Stimulated activated effector memory CD8-positive, alpha-beta T cell treated with anti-CD3 and anti-CD28 coated beads, Interleukin-12 subunit alpha, Interleukin-12 subunit beta, amount 100 ng/mL, for 72 hours (primary cell): ENCODE measurements around the gene TOP1.

Experiments used
- ATAC-seq: fragments of 150-1000 bp; cut with Tn5 transposase; 2 replicates; pipeline ENCODE4 v1.10.0; 2021
- DNase-seq, 2 donors: peaks; one replicate each; pipeline ENCODE4 v3.0.0; 2021 to 2022; ENCODE audit warnings: low spot score in 2 of 2
- H3K27ac Mint-ChIP-seq: one replicate; pipeline ENCODE4 v1.8.0; 2022; ENCODE audit warnings: mild to moderate bottlenecking, mixed read lengths
- H3K36me3 Mint-ChIP-seq: one replicate; pipeline ENCODE4 v1.8.0; 2022; ENCODE audit warnings: mild to moderate bottlenecking, mixed read lengths
- H3K4me1 Mint-ChIP-seq: one replicate; pipeline ENCODE4 v1.8.0; 2022; ENCODE audit warnings: mixed read lengths
- H3K4me3 Mint-ChIP-seq: one replicate; pipeline ENCODE4 v1.8.0; 2022; ENCODE audit warnings: mild to moderate bottlenecking, mixed read lengths
- H3K9me3 Mint-ChIP-seq: one replicate; pipeline ENCODE4 v1.8.0; 2022; ENCODE audit warnings: mixed read lengths

TOP1 gene

DNA sequence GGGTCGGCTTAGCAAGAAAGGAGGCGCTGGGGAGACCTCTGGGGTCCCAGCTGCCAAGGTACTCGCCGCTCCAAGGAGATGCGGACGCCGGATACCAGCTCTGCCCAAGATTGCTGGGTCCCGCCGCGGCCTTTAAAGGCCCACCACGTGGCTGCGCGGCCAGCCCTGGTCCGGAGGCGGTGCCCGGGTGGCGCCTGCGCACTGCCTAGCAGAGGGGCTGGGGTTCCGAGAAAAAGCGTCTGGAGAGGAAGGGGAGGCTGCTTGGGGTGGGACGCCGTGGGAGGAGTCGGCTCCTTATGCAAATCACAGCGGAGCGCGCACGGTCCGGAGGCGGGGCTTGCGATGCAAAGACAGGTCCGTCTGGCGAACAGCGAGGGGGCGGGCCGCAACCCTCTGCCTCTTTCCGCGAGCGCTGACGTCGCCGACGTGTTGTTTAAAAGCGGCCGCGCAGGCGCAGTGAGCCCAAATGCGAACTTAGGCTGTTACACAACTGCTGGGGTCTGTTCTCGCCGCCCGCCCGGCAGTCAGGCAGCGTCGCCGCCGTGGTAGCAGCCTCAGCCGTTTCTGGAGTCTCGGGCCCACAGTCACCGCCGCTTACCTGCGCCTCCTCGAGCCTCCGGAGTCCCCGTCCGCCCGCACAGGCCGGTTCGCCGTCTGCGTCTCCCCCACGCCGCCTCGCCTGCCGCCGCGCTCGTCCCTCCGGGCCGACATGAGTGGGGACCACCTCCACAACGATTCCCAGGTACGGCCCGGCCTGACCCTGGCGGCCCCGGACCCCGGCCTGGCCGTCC lies at the start of gene TOP1:
TOP1 (plus strand) TSS at position 464 of the 791 bp plus-strand sequence; CDS start at position 710, 246 bp downstream.
- ATAC-seq (peak; percentile 97), DNase-seq (peak; percentile 97 to 99)
- Mint-ChIP-seq H3K36me3 (peaks cover 52% of the 10 kb centered on the region), H3K4me1 (peaks cover 46% of the 10 kb centered on the region), H3K27ac (peak within 1 kb of the TSS; percentile 99), H3K4me3 (peak within 1 kb of the TSS; percentile 93), H3K9me3 (no peaks in the 10 kb centered on the region)

DNA sequence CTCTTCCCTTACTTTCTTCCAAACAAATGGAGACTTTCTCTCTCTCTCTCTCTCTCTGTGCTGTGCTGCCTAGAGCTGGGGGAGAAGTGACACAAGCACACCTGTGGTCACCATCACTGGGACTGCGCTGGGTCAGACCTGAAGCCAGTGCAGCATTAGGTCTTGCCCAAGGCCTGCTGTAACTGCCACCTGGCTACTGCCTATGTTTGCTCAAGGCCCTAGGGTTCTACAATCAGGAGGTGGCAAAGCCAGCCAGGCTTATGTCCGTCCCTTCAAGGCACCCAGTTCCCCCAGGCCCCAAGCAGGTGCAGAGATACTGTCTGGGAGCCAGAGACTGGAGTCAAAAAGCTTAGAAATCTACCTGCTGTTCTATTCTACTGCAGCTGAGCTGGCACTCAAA lies 49.4 kb upstream of the TOP1 start:
- H3K4me1 Mint-ChIP-seq, result no peaks in the 10 kb centered on the region
- peak in 1 of 2 donors; percentile 29 for DNase-seq
- H3K9me3 Mint-ChIP-seq, result peaks cover 15% of the 10 kb centered on the region
- no peak overlapping the region for H3K4me3 Mint-ChIP-seq
- no peaks in the 10 kb centered on the region for H3K36me3 Mint-ChIP-seq
- no peak overlapping the region for H3K27ac Mint-ChIP-seq
- no peak for ATAC-seq

DNA sequence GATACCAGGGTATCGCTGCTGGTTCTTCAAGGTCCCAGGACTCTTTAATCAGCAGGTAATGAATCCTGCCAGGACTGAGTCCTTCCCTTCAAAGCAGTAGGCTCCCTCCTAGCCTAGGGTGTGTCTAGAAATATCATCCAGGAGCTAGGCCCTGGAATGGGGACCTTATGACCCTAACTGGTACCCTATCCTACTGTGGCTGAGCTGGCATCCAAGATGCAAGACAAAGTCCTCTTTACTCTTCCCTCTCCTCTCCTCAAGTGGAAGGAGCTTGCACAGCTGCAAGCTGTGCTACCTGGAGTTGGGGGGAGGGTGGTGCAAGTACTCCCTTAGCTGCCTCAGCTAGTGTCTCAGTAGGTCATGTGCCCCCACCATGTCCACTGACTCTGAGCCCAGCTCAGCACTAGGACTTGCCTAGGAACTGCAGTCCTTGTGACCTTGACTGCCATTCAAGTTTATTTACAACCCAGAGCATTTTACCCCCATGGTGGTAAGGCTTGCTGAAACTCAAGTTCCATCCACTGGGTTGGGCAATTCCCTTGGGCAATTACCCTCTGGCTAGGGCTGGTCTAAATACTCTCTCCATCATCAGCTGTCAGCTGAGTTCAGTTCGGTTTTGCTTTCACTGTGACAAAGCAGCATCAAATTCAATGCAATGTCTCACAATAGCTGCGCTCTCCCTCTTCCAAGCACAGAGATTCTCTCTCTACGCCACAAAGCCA lies 48.4 kb upstream of the TOP1 start:
- peak in 1 of 2 donors; percentile 41 for DNase-seq

DNA sequence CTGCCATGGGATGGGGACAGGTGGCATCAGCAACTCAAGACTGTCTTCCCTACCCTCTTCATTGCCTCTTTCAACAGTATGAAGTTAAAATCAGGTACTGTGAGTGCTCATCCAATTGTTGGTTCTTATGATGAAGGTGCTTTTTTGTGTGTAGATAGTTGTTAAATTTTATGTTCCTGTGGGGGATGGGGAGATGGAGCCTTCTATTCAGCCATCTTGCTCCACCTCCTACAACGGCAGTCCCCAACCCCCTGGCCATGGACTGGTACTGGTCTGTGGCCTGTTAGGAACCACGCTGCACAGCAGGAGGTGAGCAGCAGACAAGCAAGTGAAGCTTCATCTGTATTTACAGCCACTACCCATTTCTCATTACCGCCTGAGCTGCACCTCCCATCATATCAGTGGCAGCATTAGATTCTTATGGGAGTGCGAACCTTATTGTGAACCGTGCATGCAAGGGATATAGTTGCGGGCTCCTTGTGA lies 47.8 kb upstream of the TOP1 start:
- Mint-ChIP-seq H3K9me3 (peaks cover 15% of the 10 kb centered on the region), H3K4me3 (no peak overlapping the region), H3K36me3 (no peaks in the 10 kb centered on the region), H3K27ac (no peak overlapping the region), H3K4me1 (no peaks in the 10 kb centered on the region)
- DNase-seq (peak in 1 of 2 donors; percentile 22), ATAC-seq (no peak)

More for the DNA sequence above, 48.4 kb upstream of the TOP1 start:
- Mint-ChIP-seq H3K4me1 (no peaks in the 10 kb centered on the region), H3K4me3 (no peak overlapping the region), H3K9me3 (peaks cover 15% of the 10 kb centered on the region), H3K36me3 (no peaks in the 10 kb centered on the region), H3K27ac (no peak overlapping the region)
- peak; percentile 19 for ATAC-seq

DNA sequence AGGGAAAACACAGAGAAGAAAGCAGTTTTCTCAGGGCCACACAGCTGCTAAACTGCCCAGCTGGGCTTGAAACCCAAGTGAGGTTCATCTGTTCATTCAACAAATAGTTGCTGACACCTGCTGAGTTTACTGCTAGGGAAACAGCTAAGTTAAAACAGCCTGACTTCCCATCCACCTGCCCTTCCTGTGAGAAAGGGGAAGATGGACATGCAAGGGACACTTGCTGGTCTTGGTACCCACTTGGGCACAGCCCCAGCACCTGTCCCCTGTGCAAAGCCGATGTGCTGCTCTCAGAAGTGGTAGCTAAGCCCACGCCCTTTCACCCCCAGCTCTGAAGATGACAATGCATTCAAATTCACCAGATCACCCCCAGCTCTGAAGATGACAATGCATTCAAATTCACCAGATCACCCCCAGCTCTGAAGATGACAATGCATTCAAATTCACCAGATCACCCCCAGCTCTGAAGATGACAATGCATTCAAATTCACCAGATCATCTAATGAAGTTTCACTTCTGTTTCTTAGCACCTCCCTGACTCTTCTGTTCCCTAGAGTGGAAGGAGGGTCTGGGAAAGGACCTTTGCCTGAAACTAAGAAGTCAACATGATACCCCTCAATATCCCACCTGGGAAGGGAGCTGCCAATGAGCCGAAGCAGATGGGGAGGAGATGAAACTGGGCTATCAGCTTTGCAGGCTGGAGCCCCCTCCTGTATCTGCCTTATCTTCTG lies 46.0 kb upstream of the TOP1 start:
- DNase-seq, result peak in 1 of 2 donors; percentile 30
- no peaks in the 10 kb centered on the region for H3K36me3 Mint-ChIP-seq
- no peak for ATAC-seq
- peaks cover 12% of the 10 kb centered on the region for H3K4me1 Mint-ChIP-seq
- H3K27ac Mint-ChIP-seq, result no peak overlapping the region
- peaks cover 8% of the 10 kb centered on the region for H3K9me3 Mint-ChIP-seq
- H3K4me3 Mint-ChIP-seq, result no peak overlapping the region

DNA sequence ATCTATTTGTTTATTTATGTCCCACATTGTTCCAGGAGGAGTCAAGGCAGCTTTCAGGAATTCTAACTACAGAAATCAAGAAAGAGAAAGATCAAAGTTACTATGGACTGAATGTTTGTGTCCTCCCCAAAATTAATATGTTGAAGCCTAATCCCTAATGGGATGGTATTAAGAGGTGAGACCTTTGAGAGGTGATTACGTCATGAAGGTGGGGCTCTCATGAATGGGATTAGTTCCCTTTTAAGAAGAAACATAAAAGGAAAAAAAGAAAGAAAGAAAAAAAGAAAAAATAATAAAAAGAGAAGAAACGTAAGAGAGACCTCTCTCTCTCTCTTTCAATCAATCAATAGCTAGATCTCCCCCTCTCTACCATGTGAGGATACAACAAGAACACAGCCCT lies 44.7 kb upstream of the TOP1 start:
- DNase-seq, result no peak
- no peak for ATAC-seq
- no peak overlapping the region for H3K4me3 Mint-ChIP-seq
- peaks cover 13% of the 10 kb centered on the region for H3K4me1 Mint-ChIP-seq
- H3K9me3 Mint-ChIP-seq, result no peaks in the 10 kb centered on the region
- H3K36me3 Mint-ChIP-seq, result no peaks in the 10 kb centered on the region
- no peak overlapping the region for H3K27ac Mint-ChIP-seq

DNA sequence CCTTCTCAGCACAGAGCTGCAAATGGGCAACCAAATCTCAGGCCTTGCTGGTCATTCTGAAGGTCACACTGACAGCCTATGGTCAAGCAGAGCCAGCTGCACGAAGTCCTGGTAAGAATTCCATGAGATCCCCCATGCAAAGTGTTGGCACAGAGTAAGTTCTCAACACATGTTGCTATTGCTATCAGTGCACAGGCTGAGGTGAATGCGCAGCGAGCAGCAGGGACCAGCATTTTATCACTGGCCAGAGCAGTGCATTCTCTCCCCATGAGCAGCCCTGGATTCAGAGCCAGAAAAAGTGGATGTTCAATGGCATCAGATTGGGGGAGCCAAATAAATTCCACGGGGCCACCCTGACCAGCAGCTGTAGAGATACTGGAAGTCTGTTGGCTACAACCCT lies 44.1 kb upstream of the TOP1 start:
- no peak overlapping the region for H3K4me3 Mint-ChIP-seq

DNA sequence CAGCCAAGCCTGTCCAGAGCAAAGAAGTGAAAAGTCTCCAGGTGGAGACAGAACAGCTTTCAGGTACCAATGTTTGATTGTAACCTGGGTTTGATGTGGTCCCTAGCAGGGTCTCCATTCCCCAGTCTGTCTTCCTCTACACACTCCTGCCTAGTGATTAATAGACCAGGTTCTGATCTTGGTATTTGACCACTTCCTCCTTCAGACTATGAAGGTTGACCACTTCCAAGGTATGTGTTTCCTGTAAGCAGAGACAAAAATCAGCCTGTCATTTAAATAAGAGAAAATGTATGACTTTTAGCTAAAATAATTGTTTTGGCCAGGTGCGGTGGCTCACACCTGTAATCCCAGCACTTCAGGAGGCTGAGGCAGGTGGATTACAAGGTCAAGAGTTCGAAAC lies 41.8 kb upstream of the TOP1 start:
- no peaks in the 10 kb centered on the region for H3K9me3 Mint-ChIP-seq
- ATAC-seq, result peak; percentile 74
- H3K36me3 Mint-ChIP-seq, result no peaks in the 10 kb centered on the region
- DNase-seq, result no peak
- H3K27ac Mint-ChIP-seq, result peak overlapping the region; percentile 74
- peaks cover 30% of the 10 kb centered on the region for H3K4me1 Mint-ChIP-seq
- H3K4me3 Mint-ChIP-seq, result no peak overlapping the region

More for the DNA sequence above, 44.1 kb upstream of the TOP1 start:
- H3K4me1 Mint-ChIP-seq, result peaks cover 13% of the 10 kb centered on the region
- ATAC-seq, result no peak
- H3K36me3 Mint-ChIP-seq, result no peaks in the 10 kb centered on the region
- H3K9me3 Mint-ChIP-seq, result no peaks in the 10 kb centered on the region
- DNase-seq, result no peak
- H3K27ac Mint-ChIP-seq, result no peak overlapping the region

DNA sequence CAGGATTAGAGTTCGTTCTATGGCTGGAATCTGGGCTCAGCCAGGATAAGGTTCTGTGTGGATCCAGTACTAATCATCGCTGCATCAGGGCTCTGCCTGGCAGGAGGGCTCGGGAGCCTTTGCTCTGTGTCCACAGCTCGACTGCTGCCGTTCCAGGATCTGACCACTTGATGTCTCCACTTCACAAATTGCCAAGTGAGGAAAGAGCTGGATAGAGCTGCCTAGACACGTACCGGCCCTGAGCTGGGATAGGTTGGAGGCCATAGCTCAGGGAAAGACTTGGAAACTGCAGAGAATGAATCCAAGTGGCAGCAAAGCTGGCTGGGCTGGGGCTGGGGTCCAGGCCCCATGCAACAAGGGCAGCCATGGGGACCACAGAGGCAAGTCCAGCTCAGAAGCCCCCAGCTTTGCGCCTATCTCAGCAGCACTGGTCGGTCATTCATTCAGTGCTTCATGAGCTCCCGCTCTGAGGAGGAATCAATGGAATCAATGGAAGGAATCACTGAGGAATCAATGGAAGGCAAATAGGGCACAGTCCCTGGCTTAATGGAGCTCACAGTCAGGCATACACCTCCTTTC lies 38.0 kb upstream of the TOP1 start:
- no peaks in the 10 kb centered on the region for H3K9me3 Mint-ChIP-seq
- peak; percentile 41 to 82 for DNase-seq
- H3K4me3 Mint-ChIP-seq, result peak overlapping the region; percentile 32
- ATAC-seq, result peak; percentile 94
- no peaks in the 10 kb centered on the region for H3K36me3 Mint-ChIP-seq
- H3K4me1 Mint-ChIP-seq, result peaks cover 31% of the 10 kb centered on the region
- H3K27ac Mint-ChIP-seq, result peak overlapping the region; percentile 83

DNA sequence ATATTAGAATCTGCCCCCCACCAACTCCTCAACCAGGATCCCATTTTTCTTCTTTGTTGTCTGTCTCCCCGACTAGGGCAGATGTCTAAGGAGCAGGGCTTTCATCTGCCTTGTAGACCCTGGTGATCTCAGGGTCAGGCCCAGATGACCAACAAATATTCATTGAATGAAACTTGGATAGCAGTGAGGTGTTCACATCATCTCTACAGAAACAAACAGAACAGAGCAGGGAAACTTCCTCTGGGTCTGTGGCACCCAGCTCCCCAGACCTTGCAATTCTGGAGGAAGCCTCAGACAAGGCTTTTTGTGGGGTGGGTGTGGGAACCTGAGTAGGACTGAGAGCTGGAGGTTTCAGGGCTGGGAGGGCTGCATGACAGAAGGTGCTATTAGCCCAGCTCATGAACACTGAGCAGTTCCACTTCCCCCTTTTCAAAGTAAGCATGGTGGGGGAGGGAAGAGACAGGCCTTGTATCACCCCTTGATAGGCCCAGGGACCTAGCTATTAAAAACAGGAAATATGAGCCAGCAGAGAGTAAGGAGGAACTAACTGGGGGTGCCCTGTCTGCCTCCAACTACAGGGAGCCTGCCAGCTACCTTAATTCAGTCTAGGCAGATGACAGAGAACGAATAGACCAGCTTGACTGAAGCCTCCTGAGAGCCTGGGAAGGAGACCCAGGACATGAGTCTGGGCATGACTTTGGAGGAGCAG lies 37.3 kb upstream of the TOP1 start:
- H3K4me3 Mint-ChIP-seq, result peak overlapping the region; percentile 32
- H3K27ac Mint-ChIP-seq, result peak overlapping the region; percentile 83
- DNase-seq (peak in 1 of 2 donors; percentile 53), ATAC-seq (peak; percentile 63)
- H3K9me3 Mint-ChIP-seq, result no peaks in the 10 kb centered on the region
- H3K4me1 Mint-ChIP-seq, result peaks cover 31% of the 10 kb centered on the region
- H3K36me3 Mint-ChIP-seq, result no peaks in the 10 kb centered on the region

DNA sequence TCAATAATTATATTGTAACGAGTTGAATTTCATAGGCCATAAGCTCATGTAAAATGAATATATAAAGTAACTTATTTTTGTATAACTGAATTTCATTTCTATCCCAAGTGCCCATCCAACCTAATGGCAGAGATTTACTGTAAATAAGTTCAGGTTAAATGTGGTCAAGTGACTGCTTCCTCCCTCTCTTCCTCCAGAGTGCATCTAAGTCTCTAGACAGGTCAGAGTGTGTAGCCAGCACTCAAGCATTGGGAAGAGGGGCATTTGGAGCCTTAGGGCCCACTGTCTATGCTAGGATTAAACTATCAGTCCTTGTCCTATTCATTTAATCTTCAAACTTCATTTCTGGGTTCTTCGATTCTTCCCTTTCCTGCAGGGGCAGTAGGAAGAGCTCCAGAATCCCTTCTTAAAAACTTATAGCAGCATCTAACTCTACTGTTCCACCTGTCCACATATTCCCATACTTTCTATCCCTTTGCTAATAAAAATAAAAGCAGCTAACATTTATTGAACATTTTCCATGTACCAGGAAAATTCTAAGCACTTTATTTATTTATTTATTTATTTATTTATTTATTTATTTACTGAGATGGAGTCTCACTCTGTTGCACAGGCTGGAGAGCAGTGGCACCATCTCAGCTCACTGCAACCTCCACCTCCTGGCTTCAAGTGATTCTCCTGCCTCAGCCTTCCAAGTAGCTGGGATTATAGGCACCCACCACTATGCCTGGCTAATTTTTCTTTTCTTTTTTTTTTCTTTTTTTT lies 36.1 kb upstream of the TOP1 start:
- Mint-ChIP-seq H3K4me3 (no peak overlapping the region), H3K9me3 (no peaks in the 10 kb centered on the region), H3K27ac (peak overlapping the region; percentile 83), H3K4me1 (peaks cover 19% of the 10 kb centered on the region), H3K36me3 (no peaks in the 10 kb centered on the region)
- ATAC-seq, result no peak
- peak in 1 of 2 donors; percentile 26 for DNase-seq

DNA sequence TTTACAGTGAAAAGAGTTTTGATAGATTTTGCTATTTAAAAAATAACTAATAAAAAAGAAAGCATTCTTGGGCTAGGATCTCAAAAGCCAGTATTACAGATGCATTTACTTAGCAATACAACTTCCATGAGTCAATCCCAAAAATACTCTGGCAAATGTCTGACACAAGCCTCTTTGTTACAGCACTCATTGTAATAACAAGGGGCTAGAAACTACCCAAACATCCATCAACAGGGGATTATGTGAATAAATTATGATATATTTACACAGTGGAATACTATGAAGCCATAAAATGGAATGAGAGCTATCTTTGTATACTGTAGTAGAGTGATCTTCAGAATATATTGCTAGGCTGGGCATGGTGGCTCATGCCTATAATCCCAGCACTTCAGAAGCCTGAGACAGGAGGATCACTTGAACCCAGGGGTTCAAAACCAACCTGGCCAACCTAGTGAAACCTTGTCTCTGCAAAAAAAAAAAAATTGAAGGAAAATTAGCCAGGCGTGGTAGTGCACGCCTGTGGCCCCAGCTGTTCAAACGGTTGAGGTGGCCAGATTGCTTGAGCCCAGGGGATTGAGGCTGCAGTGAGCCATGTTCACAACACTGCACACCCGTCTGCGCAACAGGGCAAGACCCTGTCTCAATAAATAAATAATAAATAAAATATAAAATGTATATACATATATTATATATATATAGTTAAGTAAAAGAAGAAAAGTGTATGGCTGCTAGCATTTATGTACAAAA lies 34.7 kb upstream of the TOP1 start:
- ATAC-seq, result no peak
- Mint-ChIP-seq H3K4me3 (no peak overlapping the region), H3K4me1 (peaks cover 18% of the 10 kb centered on the region), H3K9me3 (no peaks in the 10 kb centered on the region), H3K27ac (no peak overlapping the region), H3K36me3 (no peaks in the 10 kb centered on the region)
- DNase-seq, result peak in 1 of 2 donors; percentile 4

DNA sequence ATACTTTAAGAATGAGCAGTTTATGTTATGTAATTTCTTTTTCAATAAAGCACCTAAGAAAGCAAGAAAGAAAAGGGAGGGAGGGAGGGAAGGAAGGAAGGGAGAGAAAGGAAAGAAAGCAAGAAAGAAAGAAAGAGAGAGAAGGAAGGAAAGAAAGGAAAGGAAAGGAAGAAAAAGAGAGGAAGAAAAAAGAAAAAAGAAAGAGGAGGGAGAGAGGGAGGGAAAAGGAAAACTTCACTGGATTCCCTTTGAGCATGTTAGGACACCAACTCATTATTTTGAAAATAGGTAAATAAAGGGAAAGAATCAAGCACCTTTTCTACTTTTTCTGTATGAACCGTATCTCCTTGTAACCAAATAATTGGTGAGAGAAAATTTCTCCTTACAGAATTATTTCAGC lies 32.3 kb upstream of the TOP1 start:
- Mint-ChIP-seq H3K4me3 (no peak overlapping the region), H3K9me3 (no peaks in the 10 kb centered on the region), H3K27ac (no peak overlapping the region), H3K36me3 (no peaks in the 10 kb centered on the region), H3K4me1 (peaks cover 6% of the 10 kb centered on the region)
- ATAC-seq, result no peak
- DNase-seq, result no peak
